Ascending aorta (tissue), 2 donors: ENCODE results near the gene PANK4. TPM values are rescaled to one million over a fixed set of nuclear protein-coding genes. Genes with fewer than 3 reads are reported as not detected.
"Not testable (repeated sequence)": the region's sequence is repeated elsewhere in the genome, so short reads cannot be mapped to it uniquely, and the experiment has no call there.

Experiments
- DNase-seq, 2 donors: peaks; one replicate each; pipeline ENCODE4 v3.0.0-alpha.2; 2019; ENCODE audit warnings: low spot score in 2 of 2
- H3K27ac ChIP-seq, 2 donors: fragments of 200-600 bp; sonication (generic); one replicate each; pipeline ENCODE4 v1.5.1; 2016 to 2017; ENCODE audit warnings: mild to moderate bottlenecking in 1 of 2
- H3K27me3 ChIP-seq: fragments of 200-600 bp; sonication (generic); one replicate; pipeline ENCODE4 v1.5.1; 2017
- H3K36me3 ChIP-seq, 2 donors: fragments of 200-600 bp; sonication (generic); one replicate each; pipeline ENCODE4 v1.5.1; 2016
- H3K4me1 ChIP-seq, 2 donors: fragments of 200-600 bp; sonication (generic); one replicate each; pipeline ENCODE4 v1.5.1; 2016 to 2017; ENCODE audit warnings: mild to moderate bottlenecking in 1 of 2
- H3K4me3 ChIP-seq, 2 donors: fragments of 200-600 bp; sonication (generic); one replicate each; pipeline ENCODE4 v1.5.1; 2016 to 2017; ENCODE audit warnings: mild to moderate bottlenecking in 1 of 2
- H3K9me3 ChIP-seq, 2 donors: fragments of 200-600 bp; sonication (generic); one replicate each; pipeline ENCODE4 v1.5.1; 2016
- intact Hi-C: fragments of 100-400 bp; cut with DNase I; formaldehyde crosslinking; loops from one replicate; pipeline ENCODE4 v1.15.1; 2023
- total RNA-seq: library from RNA; depleted of rRNA; stranded (reverse); fragments of >200 nt; gene quantifications from one replicate; pipeline ENCODE4 v1.1.0, GENCODE V29; 2016
- TF ChIP-seq, protein P1 (sequence below), 3 experiments: fragments of 200-600 bp in 2 of 3; fragments of 450-650 bp in 1 of 3; sonication (generic) in 2 of 3; IDR thresholded peaks; one replicate each; pipeline ENCODE4 v1.5.1; 2016 to 2019; ENCODE audit warnings: antibody characterized with exemption in 3 of 3, mild to moderate bottlenecking in 1 of 3, moderate library complexity in 1 of 3

The PANK4 gene
- total RNA-seq, 1 donor from 2014 or later: 80.5 TPM

DNA sequence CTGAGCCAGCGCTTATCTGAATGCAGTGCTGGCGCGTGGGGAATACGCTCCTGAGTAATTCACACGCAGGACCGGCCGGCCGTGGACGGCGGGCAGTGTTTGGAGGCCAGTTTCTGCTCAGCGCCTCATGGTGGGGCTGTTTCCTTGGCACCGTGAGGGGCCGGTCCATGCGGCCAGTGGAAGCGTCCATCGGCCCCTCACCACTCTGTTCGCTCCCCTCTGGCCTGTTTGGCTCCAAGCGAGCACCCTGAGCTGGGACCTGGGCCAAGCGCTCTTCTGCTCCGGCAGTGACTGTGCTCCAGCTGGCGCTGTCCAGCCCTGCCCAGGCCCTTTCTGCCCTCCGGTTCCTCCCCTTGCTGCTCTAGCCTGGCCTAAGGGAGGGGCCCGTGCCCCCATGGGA, 66.6 kb downstream of the PANK4 start:
- Histone ChIP-seq H3K27me3 (no peaks in the 10 kb centered on the region), H3K4me1 (no peaks in the 10 kb centered on the region), H3K4me3 (no peak overlapping the region), H3K9me3 (no peaks in the 10 kb centered on the region), H3K36me3 (no peaks in the 10 kb centered on the region), H3K27ac (no peak overlapping the region)
- TF ChIP-seq, protein P1, sequence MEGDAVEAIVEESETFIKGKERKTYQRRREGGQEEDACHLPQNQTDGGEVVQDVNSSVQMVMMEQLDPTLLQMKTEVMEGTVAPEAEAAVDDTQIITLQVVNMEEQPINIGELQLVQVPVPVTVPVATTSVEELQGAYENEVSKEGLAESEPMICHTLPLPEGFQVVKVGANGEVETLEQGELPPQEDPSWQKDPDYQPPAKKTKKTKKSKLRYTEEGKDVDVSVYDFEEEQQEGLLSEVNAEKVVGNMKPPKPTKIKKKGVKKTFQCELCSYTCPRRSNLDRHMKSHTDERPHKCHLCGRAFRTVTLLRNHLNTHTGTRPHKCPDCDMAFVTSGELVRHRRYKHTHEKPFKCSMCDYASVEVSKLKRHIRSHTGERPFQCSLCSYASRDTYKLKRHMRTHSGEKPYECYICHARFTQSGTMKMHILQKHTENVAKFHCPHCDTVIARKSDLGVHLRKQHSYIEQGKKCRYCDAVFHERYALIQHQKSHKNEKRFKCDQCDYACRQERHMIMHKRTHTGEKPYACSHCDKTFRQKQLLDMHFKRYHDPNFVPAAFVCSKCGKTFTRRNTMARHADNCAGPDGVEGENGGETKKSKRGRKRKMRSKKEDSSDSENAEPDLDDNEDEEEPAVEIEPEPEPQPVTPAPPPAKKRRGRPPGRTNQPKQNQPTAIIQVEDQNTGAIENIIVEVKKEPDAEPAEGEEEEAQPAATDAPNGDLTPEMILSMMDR (IDR thresholded peaks at IDR 0.05): no peak
- intact Hi-C loops: no loop called here
- DNase-seq: no peak

DNA sequence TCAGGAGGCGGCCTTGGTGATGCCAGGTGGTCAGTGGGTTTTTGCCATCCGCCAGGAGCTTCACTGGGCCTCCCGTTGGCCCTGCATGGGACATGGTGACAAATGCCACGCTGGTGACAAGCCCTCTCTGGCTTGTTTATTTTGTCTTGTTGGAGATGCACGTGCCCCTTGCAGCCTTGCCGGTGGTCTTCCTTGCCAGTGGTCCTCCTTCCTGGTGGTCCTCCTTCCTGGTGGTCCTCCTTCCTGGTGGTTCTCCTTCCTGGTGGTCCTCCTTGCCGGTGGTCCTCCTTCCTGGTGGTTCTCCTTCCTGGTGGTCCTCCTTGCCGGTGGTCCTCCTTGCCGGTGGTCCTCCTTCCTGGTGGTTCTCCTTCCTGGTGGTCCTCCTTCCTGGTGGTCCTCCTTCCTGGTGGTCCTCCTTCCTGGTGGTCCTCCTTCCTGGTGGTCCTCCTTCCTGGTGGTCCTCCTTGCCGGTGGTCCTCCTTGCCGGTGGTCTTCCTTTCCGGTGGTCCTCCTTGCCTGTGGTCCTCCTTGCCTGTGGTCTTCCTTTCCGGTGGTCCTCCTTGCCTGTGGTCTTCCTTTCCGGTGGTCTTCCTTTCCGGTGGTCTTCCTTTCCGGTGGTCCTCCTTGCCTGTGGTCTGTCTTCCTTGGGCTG, 67.2 kb downstream of the PANK4 start:
- H3K9me3 ChIP-seq, H3K4me3 ChIP-seq, H3K4me1 ChIP-seq, intact Hi-C loops, H3K27me3 ChIP-seq, DNase-seq, H3K36me3 ChIP-seq, H3K27ac ChIP-seq: not testable (repeated sequence)

DNA sequence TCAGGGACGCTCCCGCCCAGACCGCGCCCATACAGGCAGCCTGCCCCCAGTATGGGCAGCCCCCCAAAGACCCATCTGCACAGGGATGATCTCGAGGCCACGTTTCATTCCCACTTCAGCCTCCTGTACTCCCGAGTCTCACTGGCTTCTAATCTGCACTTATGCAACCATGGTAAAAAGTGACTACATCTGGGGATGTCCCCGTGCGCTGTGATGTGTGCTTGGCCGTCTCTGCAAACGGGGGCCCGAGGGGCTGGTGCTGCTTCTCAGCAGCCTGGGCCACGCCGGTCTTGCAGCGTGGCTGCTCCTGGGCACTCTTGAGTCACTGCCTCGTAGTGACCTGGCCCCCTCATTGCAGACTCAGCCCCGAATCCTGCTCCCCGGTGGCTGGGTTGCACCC, 67.7 kb downstream of the PANK4 start:
- Histone ChIP-seq H3K36me3 (no peaks in the 10 kb centered on the region), H3K4me1 (no peaks in the 10 kb centered on the region), H3K27me3 (peaks cover 5% of the 10 kb centered on the region), H3K27ac (no peak overlapping the region), H3K4me3 (no peak overlapping the region), H3K9me3 (no peaks in the 10 kb centered on the region)
- DNase-seq: no peak
- TF ChIP-seq, protein P1 (IDR thresholded peaks at IDR 0.05): no peak
- intact Hi-C loops: no loop called here

Other genes with a start within 250 kb of the PANK4 start
- gene MORN1, start 135.0 kb downstream of the PANK4 start, total RNA-seq: 18.4 TPM
- gene RER1, start 134.8 kb downstream of the PANK4 start, total RNA-seq: 61.3 TPM
- 26.1 TPM for gene PEX10, start 114.0 kb downstream of the PANK4 start, total RNA-seq
- not detected for gene PLCH2, start 50.3 kb downstream of the PANK4 start, total RNA-seq
- gene HES5, start 3.7 kb upstream of the PANK4 start, total RNA-seq: not detected
- gene TNFRSF14, start 29.8 kb upstream of the PANK4 start, total RNA-seq: 141 TPM
- 20.1 TPM for gene PRXL2B, start 60.2 kb upstream of the PANK4 start, total RNA-seq
- not detected for gene MMEL1, start 106.4 kb upstream of the PANK4 start, total RNA-seq